HFFc6 (cell line): ENCODE data around the gene APOLD1. TPM values are rescaled to one million over a fixed set of nuclear protein-coding genes. Genes with fewer than 3 reads are reported as not detected.

ENCODE experiments used
- DNase-seq: peaks from one replicate; pipeline ENCODE4 v3.0.0-alpha.2; 2018
- H3K27ac Mint-ChIP-seq: 2 replicates; pipeline ENCODE4 v1.8.0; 2020; ENCODE audit warnings: mild to moderate bottlenecking, mixed read lengths
- H3K27me3 Mint-ChIP-seq: 2 replicates; pipeline ENCODE4 v1.8.0; 2021; ENCODE audit warnings: mild to moderate bottlenecking, moderate library complexity, mixed read lengths; ENCODE audit not compliant: insufficient read depth
- H3K36me3 Mint-ChIP-seq: 2 replicates; pipeline ENCODE4 v1.8.0; 2021; ENCODE audit warnings: low read depth, mixed read lengths
- H3K4me1 Mint-ChIP-seq: 2 replicates; pipeline ENCODE4 v1.8.0; 2020; ENCODE audit warnings: low read depth, mixed read lengths
- H3K4me3 Mint-ChIP-seq: 2 replicates; pipeline ENCODE4 v1.8.0; 2020; ENCODE audit warnings: mild to moderate bottlenecking, moderate library complexity, mixed read lengths
- H3K9me3 Mint-ChIP-seq: 2 replicates; pipeline ENCODE4 v1.8.0; 2020; ENCODE audit warnings: mild to moderate bottlenecking, mixed read lengths
- CTCF ChIP-seq: fragments of 200-600 bp; sonication (generic); IDR thresholded peaks from 2 replicates; pipeline ENCODE4 v1.5.0; 2021; ENCODE audit warnings: antibody characterized with exemption, mild to moderate bottlenecking
- total RNA-seq, 6 experiments: library from RNA; stranded (reverse); fragmentation: NEBNext Ultra II Directional; extraction: Animal tissue kit (Norgen Biotek cat#: 25700); gene quantifications; 2 replicates in 1 of 6; 3 replicates in 5 of 6; pipeline ENCODE4 v1.2.3, GENCODE V29; 2021

Gene APOLD1
- total RNA-seq, 6 experiments from 2014 or later, result 5.0 to 8.6 (median 6.6) TPM

- H3K36me3 Mint-ChIP-seq, result peaks cover 33% of the 10 kb centered on the region
- no peak overlapping the region for H3K4me3 Mint-ChIP-seq
- no peak for DNase-seq
These were observed 25.9 kb downstream of the APOLD1 start for GRCh38 chr12:12811343-12811742.

GRCh38 chr12:12812174-12812573, 26.7 kb downstream of the APOLD1 start:
- no peak overlapping the region for H3K27ac Mint-ChIP-seq
- TF ChIP-seq CTCF, result no peak

More at GRCh38 chr12:12811343-12811742, 25.9 kb downstream of the APOLD1 start:
- Mint-ChIP-seq H3K27ac (no peak overlapping the region), H3K9me3 (no peaks in the 10 kb centered on the region), H3K27me3 (peaks cover 1% of the 10 kb centered on the region), H3K4me1 (peaks cover 64% of the 10 kb centered on the region)
- no peak for TF ChIP-seq CTCF

DNA sequence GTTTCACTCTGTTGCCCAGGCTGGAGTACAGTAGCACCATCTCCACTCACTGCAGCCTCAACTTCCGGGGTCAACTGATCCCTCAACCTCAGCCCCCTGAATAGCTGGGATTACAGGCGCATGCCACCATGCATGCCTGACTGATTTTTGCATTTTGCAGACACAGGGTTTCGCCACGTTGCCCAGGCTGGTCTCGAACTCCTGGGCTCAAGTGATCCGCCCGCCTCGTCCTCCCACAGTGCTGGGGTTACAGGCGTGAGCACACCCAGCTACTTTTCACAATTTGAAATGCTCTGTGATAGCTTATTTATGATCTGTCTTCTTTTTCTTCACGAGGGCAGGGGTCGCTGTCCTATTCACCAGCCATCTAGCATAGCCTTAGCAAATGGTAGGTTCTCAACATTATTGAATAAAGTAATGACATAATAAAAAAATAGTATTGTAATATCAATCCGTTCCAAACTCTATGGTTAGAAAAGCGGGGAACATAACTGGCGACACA, 27.2 kb downstream of the APOLD1 start:
- peaks cover 65% of the 10 kb centered on the region for H3K4me1 Mint-ChIP-seq
- DNase-seq, result no peak
- H3K4me3 Mint-ChIP-seq, result peak overlapping the region; percentile 100
- no peaks in the 10 kb centered on the region for H3K9me3 Mint-ChIP-seq
- no peak for TF ChIP-seq CTCF
- H3K36me3 Mint-ChIP-seq, result peaks cover 45% of the 10 kb centered on the region
- H3K27me3 Mint-ChIP-seq, result peaks cover 1% of the 10 kb centered on the region
- no peak overlapping the region for H3K27ac Mint-ChIP-seq

More at GRCh38 chr12:12812174-12812573, 26.7 kb downstream of the APOLD1 start:
- Mint-ChIP-seq H3K27me3 (peaks cover 1% of the 10 kb centered on the region), H3K4me1 (peaks cover 65% of the 10 kb centered on the region), H3K9me3 (no peaks in the 10 kb centered on the region), H3K4me3 (no peak overlapping the region), H3K36me3 (peaks cover 41% of the 10 kb centered on the region)
- DNase-seq, result no peak

- Mint-ChIP-seq H3K36me3 (peaks cover 47% of the 10 kb centered on the region), H3K9me3 (no peaks in the 10 kb centered on the region), H3K4me1 (peaks cover 65% of the 10 kb centered on the region), H3K27me3 (peaks cover 1% of the 10 kb centered on the region), H3K4me3 (peak within 1 kb of the TSS; percentile 100), H3K27ac (peak within 1 kb of the TSS; percentile 98)
- DNase-seq, result peak; percentile 86
- TF ChIP-seq CTCF, result peak; percentile 97
These were observed 28.0 kb downstream of the APOLD1 start, which contains the start of gene DDX47 for GRCh38 chr12:12813120-12814101. TSS of gene DDX47 (plus strand) at chr12:12813346. CDS start at chr12:12813368, 22 bp downstream.

DNA sequence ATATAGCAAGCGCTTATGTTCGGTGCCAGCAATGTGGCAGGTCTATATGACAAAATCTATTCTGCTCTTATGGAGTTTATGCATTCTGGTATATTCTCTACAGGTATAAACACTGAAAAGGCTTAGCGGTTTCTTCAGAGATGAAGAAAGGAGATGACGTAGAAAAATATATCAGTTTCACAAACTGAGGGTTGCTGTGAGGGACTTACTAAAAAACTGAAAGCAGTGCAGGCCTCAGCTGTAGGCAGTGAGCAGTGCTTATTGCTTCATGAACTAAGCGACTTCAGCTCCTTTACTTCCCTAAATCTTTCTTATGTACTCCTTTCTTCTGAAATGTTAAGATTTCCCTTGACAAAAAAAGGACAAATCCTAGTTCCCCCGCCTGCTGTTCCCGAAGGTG, 32.2 kb downstream of the APOLD1 start:
- TF ChIP-seq CTCF, result no peak

More for the DNA sequence above, 32.2 kb downstream of the APOLD1 start:
- Mint-ChIP-seq H3K4me3 (no peak overlapping the region), H3K27me3 (no peaks in the 10 kb centered on the region; the same call in 1 of the 2 replicates), H3K36me3 (peaks cover 77% of the 10 kb centered on the region), H3K9me3 (no peaks in the 10 kb centered on the region), H3K4me1 (peaks cover 96% of the 10 kb centered on the region), H3K27ac (peak overlapping the region; percentile 72)
- DNase-seq, result no peak
